Adipocyte (in vitro differentiated cells): Measurements from ENCODE around the gene HIVEP3.

Source experiments
- DNase-seq: peaks from one replicate; pipeline ENCODE4 v3.0.0-alpha.2; 2015; ENCODE audit warnings: low read depth
- H3K27me3 ChIP-seq: replicated peaks from 2 replicates; pipeline ENCODE4 v1.7.0; 2013; ENCODE audit warnings: mild to moderate bottlenecking, low read length, moderate library complexity; ENCODE audit not compliant: control insufficient read depth, insufficient read depth
- H3K36me3 ChIP-seq: 2 replicates; pipeline ENCODE4 v1.7.0; 2013; ENCODE audit warnings: low read length, mild to moderate bottlenecking, moderate library complexity; ENCODE audit not compliant: control insufficient read depth, insufficient read depth, severe bottlenecking
- H3K4me1 ChIP-seq: 2 replicates; pipeline ENCODE4 v1.7.0; 2013; ENCODE audit warnings: mild to moderate bottlenecking, low read length, moderate library complexity; ENCODE audit not compliant: control insufficient read depth, insufficient read depth
- H3K4me3 ChIP-seq: 2 replicates; pipeline ENCODE4 v1.7.0; 2013; ENCODE audit warnings: mild to moderate bottlenecking, low read length, moderate library complexity
- H3K9ac ChIP-seq: 2 replicates; pipeline ENCODE4 v1.7.0; 2013; ENCODE audit warnings: mild to moderate bottlenecking, low read length, moderate library complexity
- H3K9me3 ChIP-seq: 2 replicates; pipeline ENCODE4 v1.7.0; 2013; ENCODE audit warnings: mild to moderate bottlenecking, low read length, moderate library complexity; ENCODE audit not compliant: control insufficient read depth

The HIVEP3 gene

DNA sequence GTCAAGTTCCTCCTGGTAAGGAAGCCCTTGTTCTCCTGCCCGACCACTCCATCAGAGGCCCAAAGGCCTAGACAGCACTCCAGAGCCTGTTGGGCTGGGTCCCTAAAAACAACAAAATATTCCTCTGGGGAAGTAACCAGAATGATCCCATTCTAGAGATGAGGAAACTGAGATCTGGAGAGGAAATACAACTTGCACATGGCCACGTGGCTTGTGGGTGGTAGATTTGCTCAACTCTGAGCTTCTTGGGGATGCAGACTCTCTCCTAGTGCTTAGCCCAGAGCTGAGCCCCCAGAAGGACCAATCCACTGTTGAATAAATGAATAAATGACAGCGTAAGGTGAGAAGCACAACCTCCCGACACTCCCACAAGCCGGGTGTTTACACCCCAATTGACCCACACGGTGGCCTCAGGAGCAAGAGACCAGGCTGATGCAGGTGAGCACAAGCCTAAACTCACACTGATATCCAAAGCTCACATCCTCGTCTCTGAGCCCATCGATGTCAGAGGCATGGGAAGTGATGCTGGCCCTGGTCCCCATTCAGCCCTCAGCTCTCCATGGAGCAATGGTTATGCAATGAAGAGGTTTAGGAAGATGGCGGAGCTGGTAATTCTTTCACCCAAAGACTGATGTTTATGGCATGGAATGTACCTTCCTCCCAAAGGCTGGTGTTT lies 261.8 kb downstream of the HIVEP3 start:
- no peak overlapping the region for H3K4me3 ChIP-seq
- H3K9ac ChIP-seq: no peak overlapping the region
- H3K27me3 ChIP-seq: no peaks in the 10 kb centered on the region
- no peak for DNase-seq
- no peaks in the 10 kb centered on the region for H3K9me3 ChIP-seq
- no peaks in the 10 kb centered on the region for H3K36me3 ChIP-seq
- peaks cover 17% of the 10 kb centered on the region for H3K4me1 ChIP-seq

DNA sequence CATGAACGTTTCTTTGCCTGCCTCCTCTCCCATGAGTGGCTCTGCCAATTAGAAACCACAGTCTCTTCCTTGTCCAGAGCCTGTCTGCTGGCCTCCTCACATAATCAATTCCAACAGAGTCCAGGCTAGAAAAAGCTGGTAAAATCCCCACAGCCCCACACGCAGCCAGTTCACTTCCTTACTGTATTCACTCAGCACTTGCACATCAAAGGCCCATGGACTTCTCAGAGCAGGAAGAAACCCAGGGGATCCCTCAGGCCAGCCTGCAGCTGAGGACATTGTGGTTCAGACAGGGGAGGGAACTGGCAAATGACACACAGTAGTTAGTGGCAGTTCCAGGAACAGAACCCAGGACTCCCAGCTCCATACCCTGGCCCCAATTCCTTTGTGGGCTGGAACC lies 262.7 kb downstream of the HIVEP3 start:
- Histone ChIP-seq H3K9me3 (no peaks in the 10 kb centered on the region), H3K36me3 (no peaks in the 10 kb centered on the region), H3K4me1 (peaks cover 12% of the 10 kb centered on the region), H3K9ac (no peak overlapping the region), H3K27me3 (no peaks in the 10 kb centered on the region), H3K4me3 (no peak overlapping the region)
- no peak for DNase-seq

DNA sequence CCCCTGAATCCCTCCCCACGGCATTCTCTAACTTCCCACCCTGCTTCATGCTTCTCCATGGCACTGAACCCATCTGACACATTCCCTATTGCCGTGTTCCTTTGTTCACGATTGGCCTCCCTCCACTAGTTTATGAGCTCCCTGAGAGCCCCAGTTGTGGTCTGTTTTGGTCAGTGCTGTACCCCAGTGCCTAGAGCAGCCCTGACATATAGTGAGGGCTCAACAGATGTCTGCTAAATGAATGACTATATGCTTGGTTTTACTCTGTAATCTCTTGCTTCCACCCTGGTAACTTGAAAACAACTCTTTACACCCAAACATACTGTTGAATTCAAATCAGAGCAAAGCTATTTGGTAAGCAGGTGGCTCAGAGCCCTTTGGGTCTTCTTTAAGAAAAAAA lies 263.1 kb downstream of the HIVEP3 start:
- no peaks in the 10 kb centered on the region for H3K36me3 ChIP-seq
- no peak for DNase-seq
- peaks cover 11% of the 10 kb centered on the region for H3K4me1 ChIP-seq
- no peaks in the 10 kb centered on the region for H3K9me3 ChIP-seq
- no peak overlapping the region for H3K4me3 ChIP-seq
- no peak overlapping the region for H3K9ac ChIP-seq
- no peaks in the 10 kb centered on the region for H3K27me3 ChIP-seq

DNA sequence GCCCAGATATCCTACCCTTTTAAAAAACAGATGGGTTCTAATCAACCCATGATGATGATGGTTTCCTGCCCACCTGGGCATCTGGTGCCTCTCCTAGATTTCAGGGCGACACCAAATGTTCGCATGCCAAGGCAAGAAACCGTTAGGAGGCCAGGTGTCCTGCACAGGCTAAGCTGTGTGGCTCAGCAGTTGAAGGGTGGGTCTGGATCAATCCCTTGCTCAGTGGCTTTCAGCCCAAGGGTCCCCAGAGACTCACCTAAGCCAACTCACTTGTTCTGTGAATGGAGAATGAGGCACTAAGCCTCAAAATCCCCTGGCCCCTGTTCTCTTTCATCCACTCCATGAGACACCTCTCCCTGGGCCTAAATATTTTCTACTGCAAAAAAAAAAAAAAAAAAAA lies 265.1 kb downstream of the HIVEP3 start:
- peaks cover 17% of the 10 kb centered on the region for H3K4me1 ChIP-seq

DNA sequence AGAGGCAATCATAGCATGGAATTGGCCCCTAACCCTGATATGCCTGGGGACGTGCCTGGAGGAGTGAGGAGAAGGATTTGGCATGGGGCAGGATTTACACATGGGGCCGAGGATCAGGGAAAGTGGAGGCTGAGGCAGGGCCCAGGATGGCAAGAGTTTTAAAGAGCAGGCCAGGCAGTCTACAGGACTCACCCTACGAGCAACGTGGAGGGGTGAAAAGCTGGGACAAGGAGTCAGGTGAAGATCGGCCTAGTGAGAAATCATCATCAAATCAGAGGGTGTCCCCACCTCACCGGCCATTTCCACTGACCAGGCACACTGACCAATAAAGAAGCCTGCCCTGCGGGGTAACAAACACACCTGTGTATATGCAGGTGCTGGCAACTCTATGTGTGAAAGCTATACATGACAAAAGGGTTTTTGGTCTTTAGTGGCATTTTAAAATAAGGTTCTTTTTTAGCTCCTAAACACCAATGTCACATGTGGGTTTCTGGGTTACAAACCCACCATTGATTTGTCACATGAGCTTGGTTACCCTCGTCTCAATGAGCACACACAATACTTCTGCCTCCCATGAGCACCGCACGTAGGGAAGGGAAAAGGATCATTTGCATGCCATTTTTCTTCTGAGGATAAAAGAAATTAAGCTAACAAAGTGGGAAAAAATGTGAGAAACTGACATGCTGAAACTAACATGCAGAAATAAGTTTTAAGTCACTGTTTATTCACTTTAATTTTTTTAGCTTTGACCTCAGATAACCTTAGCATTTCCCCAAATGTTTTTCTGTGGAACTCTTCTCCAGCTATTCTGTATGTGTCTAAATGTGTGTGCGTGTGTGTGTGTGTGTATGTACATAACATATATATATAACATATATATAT lies 266.1 kb downstream of the HIVEP3 start:
- H3K9me3 ChIP-seq: no peaks in the 10 kb centered on the region
- no peak for DNase-seq
- H3K4me1 ChIP-seq: peaks cover 17% of the 10 kb centered on the region
- no peaks in the 10 kb centered on the region for H3K36me3 ChIP-seq
- H3K27me3 ChIP-seq: no peaks in the 10 kb centered on the region
- no peak overlapping the region for H3K9ac ChIP-seq
- H3K4me3 ChIP-seq: no peak overlapping the region

More for the DNA sequence above, 265.1 kb downstream of the HIVEP3 start:
- no peak for DNase-seq
- Histone ChIP-seq H3K27me3 (no peaks in the 10 kb centered on the region), H3K4me3 (no peak overlapping the region), H3K9me3 (no peaks in the 10 kb centered on the region), H3K9ac (no peak overlapping the region), H3K36me3 (no peaks in the 10 kb centered on the region)

DNA sequence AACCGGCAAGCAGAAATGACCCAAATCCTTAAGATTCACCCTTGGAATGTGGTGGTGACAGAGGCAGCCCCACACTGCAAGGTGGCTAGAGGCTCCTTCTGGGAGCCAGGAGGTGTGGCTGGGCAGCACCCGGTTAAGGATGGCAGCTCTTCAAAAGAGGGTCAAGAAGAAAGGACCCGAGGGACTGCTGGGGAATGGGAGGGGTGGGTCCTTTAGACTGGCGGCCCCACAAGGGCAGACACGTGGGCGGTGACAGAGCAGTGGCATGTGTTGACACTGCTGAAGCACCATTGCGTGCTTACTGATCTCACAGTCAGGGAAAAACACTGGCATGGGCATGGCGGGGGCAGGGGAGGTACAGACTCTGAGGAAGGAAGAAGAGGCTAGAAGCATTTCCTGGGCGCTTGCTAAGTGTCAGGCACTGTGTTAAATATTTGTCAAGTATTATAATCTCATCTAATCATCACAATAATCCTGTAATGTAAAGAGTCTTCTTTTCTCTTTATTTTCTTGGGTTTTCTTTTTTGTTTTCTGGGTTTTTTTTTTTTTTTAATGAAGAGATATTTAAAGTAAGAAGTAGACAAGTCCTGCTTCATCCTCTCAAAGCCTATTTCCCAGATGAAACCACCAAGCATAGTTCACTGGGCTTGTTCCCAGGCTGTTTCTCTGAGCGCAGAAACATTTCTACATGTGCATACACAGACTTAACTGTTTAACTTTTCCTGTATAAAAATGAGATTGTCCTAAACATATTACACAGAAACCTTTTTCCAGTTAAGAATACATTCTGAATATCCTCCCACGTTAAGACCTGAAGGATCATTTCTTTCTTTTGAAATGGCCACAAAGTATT lies 268.5 kb downstream of the HIVEP3 start:
- H3K4me1 ChIP-seq: peaks cover 8% of the 10 kb centered on the region
- peak; percentile 74 for DNase-seq
- H3K9me3 ChIP-seq: no peaks in the 10 kb centered on the region
- H3K36me3 ChIP-seq: no peaks in the 10 kb centered on the region
- no peak overlapping the region for H3K4me3 ChIP-seq
- no peaks in the 10 kb centered on the region for H3K27me3 ChIP-seq
- no peak overlapping the region for H3K9ac ChIP-seq

DNA sequence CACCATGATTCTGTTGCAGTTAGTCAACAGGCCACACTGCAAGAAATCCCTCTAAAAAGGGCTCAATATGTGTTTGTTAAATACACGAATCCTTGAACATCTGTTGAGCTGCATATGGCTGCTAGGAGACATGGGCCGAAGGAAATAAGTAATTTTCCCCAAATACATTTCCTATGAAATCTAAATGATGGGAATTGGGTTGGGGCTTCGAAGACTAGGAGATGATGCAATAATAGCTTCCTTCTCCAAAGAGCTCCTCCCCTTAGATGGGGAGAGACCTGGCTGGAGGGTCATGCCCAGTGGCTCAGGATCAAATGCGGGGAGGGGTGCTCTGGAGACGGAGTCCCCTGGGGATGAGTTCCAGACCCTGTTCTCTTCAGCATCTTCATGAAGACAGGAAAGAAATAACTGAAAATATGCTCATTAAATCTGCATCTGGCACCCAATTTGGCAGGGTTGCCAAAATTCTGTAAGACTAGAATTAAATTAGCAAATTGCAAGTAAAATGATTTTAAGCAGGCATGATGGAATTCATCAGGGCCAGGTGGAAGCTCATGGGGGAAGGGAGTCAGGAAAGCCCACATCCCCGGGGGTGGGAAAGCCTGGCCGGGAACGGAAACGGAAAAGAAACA lies 269.2 kb downstream of the HIVEP3 start:
- Histone ChIP-seq H3K36me3 (no peaks in the 10 kb centered on the region), H3K27me3 (no peaks in the 10 kb centered on the region), H3K9ac (no peak overlapping the region), H3K9me3 (no peaks in the 10 kb centered on the region), H3K4me1 (peaks cover 8% of the 10 kb centered on the region), H3K4me3 (no peak overlapping the region)
- DNase-seq: no peak

DNA sequence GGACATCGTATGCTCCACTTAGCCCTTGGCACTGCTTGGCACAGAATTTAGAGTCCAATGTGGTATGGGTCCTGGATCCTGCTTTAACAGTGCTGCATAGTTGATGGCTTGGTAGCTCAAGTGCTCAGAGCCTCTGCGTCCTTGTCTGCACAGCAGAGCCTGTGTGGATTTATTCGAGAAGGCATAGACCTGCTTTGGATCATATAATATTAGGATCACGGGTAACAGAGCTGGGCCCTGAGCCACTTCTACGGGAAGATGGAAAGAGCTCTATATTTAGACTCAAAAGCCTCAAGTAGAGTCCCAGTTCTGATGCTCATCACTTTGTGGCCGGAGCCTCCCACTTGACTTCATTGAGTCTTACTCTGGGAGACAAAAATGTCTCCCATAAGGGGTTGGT lies 269.9 kb downstream of the HIVEP3 start:
- no peaks in the 10 kb centered on the region for H3K9me3 ChIP-seq
- DNase-seq: no peak

DNA sequence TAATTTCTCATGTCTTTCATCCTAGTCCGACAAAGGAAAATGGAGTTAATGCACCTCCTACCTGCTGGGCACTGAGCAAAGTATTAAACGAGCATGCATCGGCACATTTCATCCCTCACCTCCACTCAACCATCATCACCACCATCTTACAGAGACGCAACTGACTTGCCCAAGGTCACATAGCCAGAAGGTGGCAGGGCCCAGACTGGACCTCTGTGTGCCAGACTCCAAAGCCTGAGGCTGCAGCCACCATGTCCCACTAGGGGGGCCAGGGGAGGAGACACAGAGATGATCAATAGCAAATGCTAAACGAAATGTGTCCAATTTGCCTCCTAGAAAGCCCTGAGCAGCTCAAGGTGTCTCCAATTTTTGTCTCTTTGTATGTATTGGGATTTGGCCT lies 270.5 kb downstream of the HIVEP3 start:
- no peaks in the 10 kb centered on the region for H3K36me3 ChIP-seq
- no peak for DNase-seq
- no peaks in the 10 kb centered on the region for H3K27me3 ChIP-seq
- H3K4me3 ChIP-seq: no peak overlapping the region
- no peak overlapping the region for H3K9ac ChIP-seq
- H3K9me3 ChIP-seq: no peaks in the 10 kb centered on the region
- peaks cover 8% of the 10 kb centered on the region for H3K4me1 ChIP-seq

More for the DNA sequence above, 269.9 kb downstream of the HIVEP3 start:
- Histone ChIP-seq H3K9ac (no peak overlapping the region), H3K36me3 (no peaks in the 10 kb centered on the region), H3K4me3 (no peak overlapping the region), H3K27me3 (no peaks in the 10 kb centered on the region), H3K4me1 (peaks cover 8% of the 10 kb centered on the region)

DNA sequence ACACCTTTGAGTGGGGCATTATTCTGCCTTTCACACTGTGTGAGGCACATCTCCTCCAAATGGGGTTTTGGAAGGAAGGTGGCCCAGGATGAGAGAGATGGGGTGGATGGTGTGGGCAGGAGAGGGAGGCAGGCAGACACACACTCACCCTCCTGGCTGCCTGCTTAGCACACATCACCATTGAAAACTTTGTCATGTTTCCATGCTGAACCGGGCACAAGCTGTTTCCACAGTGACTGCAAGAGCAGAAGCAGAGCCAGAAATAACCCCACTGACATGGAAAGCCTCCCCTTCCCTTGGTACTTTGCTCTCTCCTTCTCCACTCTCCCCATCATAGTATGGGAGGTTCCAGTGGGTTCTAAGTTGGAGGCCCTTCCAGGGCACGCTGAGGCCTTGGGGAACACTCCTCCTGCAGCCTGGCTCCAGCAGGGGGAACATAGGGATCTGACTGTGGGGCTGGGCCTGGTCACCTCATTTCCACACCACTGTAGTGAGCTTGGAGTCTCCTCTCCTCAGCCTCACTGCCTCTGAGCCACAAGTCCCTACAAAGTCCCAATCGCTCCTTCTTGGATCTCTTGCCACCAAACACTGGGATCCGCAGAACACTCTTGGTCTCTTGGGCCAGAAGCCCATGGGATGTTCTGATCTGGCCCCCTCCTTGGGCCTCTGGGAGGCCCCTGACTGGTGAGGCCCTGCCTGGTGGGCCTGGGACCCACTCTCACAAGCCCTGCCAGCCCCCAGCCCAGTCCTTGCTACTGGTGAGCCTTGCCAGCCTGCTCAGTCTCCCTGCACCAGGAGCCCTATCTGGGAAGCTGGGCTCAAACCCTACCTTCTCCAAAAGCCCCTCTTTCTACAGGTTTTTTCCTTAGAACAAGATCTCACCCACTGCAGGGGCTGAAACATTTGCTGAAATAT lies 271.2 kb downstream of the HIVEP3 start:
- Histone ChIP-seq H3K9ac (no peak overlapping the region), H3K9me3 (no peaks in the 10 kb centered on the region), H3K36me3 (no peaks in the 10 kb centered on the region), H3K27me3 (no peaks in the 10 kb centered on the region), H3K4me3 (no peak overlapping the region), H3K4me1 (peaks cover 8% of the 10 kb centered on the region)
- no peak for DNase-seq
